HG03354 (cell line): ENCODE results near the gene KLK13.

Source experiments
- ATAC-seq: cut with Tn5 transposase; IDR thresholded peaks from one replicate; pipeline ENCODE4 v1.9.1; 2021; ENCODE audit warnings: mild to moderate bottlenecking; ENCODE audit not compliant: unreplicated experiment, poor library complexity, severe bottlenecking

Gene KLK13

DNA sequence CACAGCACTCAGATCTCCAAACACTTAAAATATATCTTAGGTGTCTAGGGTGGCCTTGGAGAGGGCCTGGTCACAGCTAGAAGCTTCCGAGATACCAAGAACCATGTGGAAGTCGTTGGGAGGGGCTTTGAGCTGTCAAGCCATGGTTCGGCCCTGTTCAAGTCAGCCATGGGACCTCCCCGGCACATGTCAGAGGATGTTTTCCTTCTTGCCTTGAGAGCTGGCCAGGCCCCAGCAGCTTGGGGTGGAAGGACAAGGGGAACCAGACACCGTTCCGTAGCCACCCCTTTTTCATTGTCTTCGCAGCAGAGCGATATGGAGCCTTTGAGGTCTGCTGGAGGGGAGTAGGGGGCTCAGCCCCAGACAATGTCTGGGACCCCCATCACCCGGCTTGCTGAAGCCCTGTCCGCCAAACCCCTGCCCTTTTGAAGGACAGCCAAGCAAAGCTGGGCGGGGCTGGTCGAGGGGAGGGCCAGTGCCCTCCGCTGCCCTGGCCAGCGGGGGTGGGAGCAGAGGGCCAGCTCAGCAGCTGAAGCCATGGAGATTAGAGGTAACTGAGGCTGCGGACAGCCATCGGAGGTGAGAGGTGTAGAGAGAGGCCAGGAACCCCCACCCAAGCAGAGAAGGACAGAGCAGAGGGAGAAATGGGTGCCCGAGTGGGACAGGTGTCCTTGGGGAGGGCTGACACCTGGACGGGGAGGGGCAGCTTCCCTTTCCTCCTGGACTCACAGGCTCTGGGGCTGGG, 38.9 kb downstream of the KLK13 start:
- no peak for ATAC-seq

DNA sequence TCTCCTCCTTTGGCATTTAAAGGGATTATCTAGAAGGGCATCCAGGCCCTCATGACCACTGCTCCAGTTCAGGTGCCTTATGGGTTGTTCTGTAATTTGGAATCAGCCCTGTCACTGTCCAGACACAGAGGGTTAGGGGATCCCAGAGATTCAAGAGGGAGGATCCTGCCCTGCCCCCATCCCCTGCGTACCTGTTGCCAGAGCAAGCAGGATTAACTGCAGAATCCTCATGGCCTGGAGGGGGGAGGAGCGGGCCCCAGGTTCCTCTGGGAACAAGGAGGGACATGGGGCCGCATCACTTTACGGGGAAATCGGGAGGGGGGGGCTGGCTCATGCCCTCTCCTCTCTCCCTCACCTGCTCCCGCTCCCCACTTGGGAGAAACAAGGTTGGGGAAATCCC, 39.5 kb downstream of the KLK13 start:
- ATAC-seq: no peak

DNA sequence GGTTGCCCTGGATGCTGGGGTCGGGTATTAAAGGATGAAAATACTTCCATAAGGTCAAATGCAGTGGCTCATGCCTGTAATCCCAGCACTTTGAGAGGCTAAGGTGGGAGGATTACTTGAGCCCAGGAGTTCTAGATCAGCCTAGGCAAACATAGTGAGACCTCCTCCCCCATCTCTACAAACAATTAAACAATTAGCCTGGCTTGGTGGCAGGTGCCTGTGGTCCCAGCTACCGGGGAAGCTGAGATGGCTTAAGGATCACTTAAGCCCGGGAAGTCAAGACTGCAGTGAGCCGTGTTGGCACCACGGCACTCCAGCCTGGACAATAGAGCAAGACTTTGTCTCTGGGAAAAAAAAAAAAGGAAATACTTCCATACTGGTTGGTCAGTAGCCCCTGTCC, 40.0 kb downstream of the KLK13 start:
- no peak for ATAC-seq

DNA sequence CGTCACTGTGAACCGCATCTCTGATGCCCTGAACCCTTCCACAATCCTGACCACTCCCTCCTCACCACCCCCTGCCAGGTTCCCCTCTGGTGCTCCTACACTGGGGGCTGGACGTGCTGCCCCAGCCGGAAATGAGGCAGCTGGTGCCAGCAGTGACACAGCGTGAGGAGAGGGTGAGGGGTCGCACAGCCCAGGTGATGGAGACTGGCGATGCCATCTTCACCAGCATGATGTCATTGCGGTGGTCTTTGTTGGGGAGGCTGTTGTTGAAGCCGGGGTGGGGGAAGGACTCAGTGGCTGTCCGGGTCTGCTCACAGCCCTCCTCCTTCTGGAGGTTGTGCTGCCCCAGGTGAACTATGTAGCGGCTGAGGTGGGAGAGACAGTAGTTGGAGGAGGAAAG, 40.9 kb downstream of the KLK13 start:
- ATAC-seq: no peak

DNA sequence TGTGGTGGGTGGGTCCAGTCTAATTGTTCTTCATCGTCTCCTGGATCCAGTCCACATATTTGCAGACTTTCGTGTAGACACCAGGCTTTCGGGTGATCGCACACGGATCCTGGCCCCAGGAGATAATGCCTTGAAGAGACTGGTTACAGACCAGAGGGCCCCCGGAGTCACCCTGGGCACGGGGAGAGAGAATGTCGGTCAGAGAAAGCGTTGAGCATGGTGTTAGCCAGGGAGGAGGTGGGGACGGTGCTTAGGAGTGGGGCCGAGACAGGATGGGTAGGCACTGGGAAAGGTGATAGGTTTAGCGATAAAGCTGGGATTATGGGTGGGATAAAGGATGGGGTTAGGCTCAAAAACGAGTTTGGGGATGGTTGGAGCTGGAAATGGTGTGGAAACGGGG, 42.4 kb downstream of the KLK13 start:
- ATAC-seq: no peak

DNA sequence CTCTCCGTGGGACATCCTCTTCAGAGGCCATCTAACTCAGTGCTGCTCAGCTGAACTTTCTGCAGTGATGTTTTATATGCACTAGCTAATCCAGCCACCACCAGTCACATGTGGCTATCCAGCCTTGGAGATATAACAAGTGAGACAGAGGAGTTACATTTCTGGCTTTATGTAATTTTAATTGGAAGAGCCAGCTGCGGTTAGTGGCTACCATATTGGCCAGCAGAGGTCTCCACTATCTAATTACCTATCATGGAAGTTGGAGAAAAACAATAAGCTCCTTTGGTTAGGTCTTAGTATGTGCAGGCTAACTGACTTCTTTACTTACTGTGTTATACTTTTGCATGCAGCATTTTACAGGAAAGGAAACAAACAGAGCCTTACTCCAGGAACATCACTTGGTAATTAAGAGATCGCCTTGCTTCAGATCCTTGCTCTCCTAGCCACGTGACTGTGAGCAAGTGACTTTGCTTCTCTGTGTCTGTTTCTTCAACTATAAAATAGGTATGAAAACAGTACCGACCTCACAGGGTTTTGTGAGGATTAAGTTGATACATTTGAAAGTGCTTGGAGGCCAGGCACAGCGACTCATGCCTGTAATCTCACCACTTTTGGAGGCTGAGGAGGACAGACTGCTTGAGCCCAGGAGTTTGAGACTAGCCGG, 43.8 kb downstream of the KLK13 start:
- ATAC-seq: no peak

DNA sequence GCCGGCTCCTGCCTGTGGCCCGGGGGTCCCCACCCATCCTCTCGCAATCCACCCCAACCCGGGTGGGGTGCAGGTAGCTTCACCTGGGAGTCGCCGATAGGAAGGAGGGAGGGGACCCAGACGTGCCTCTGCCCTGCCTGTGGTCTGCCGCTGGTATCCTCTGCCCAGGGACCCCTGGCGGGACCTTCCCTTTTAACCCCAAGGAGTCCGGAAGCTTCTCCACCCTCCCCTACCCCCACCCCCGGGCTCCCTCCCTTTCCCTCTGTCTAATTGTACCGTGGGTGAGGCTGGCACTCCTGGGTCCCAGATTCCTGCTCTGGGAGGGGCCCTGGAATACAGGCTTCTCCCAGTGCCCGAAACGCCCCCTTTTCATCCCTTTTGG, 45.4 kb downstream of the KLK13 start, which contains the start of gene KLK10:
KLK10 (minus strand) TSS at position 166 of the 382 bp plus-strand sequence. CDS start 579 bp downstream, outside the sequence.
- no peak for ATAC-seq

DNA sequence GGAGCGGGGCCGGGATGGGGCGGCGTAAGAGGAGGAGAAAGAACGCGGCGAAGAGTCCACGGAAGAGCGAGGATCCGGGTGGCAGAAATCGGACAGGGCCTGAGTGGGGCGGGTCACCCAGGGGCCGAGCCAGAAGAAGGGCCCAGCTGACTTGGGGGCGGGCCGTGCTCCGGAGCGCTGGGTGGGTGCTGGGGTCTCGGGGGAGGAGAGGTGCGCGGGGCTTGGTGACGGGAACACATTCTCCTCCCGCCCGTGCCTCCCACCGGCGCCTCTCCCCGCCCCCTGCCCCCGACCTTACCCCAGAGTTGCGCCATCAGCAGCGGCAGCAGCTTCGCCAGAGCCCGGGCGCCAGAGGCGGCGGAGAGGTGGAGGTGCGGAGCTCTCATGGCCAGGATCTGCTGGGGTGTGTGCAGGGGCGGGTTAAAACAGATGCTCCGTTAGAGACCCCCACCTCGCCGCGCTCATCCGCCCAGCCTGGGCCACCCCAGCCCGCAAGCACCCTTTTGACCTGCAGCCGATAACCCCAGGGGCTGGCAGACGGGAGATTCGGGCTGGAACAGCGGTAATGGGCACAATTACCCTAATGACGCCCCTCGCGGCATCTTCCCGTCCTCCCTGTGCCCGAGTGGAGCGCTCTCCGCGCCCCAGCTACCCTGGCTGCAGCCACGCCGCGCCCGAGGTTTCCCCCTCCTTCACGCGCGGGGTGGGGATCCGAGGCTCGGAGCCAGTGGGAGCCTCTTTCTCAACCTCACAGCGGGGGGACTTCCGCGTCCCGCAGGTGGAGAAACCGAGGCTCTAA, 45.9 kb downstream of the KLK13 start:
- no peak for ATAC-seq

DNA sequence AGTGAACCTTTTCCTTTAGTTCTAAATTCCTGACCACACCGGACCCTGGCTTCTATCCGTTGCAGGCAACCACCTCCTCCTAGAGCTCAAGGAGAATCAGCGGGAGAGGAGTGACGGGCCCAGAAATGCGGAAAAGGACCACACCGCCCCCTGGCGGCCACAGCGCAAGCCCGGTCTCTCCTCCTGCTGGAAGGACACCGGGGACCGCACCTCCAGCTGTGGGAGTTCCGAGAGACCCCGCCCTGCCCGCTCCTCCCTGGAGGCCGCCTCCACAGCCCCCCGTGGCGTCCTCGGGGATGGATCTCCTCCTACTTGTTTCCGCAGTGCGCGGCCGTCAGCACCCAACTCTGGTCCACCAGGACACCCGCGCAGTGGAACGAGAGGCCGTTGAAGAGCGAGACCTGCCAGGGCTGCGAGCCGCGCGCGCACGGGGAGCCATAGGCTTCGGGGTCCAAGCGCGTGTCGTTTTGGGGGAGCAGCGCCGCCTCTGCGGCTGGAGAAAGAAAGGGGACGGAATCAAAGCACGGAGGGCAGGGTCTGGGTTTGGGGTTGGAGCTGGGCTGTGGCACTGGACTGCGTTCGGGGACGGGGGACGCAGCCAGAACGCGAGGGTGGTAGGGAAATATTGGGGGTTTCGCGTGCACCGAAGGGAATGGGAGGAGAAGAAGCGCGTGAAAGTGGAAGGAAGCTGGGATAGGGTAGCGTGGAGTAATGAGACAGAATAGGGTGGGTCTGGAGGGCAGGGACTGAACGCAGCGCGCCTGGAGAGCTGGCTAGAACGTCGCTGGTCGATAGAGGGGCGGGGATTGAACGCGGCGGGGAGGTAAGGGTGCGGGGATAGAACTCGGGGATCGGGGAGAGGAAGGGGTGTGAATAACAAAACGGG, 47.9 kb downstream of the KLK13 start:
- no peak for ATAC-seq

DNA sequence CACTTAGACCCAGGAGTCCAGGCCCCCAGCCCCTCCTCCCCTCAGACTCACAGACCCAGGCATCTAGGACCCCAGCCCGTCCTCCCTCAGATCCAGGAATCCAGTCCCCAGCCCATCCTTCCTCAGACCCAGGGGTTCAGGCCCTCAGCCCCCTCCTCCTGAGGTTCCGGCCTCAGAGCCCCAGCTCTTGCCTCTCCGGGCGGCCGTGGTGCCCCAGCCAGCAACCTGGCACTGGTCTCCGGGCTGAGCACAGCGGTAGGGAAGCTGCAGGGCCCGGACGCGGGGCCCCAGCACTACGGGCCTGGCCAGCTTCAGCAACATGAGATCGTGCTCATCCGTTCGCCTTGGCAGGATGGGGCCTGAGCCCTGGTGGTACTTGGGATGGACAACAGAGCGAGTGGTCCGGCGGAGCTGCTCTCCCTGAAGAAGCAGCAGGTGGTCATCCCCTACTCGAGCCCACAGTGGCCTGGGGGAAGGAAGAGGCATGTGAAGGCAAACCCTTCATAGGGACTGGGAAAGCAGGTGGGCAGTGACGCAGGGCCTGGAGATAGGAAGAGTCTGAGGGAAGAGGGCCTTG, 49.1 kb downstream of the KLK13 start:
- ATAC-seq: no peak

DNA sequence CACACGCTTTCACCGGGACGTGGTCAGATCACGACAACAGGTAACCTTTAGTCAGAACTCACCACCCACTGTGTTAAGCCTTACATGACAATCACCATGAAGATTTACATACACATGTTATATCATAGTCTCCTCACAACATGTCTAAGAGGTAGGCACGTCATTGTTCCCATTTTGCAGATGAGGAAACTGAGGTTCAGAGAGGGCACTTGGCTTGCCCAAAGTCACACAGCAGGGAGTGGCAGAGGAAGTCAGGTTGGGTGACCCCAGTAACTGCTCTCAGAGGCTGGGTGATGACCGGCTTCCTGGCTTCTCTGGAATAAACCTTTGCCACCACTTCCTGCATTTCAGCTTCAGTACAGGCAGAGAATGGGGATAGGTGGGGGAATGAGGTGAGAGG, 50.6 kb downstream of the KLK13 start:
- ATAC-seq: no peak

DNA sequence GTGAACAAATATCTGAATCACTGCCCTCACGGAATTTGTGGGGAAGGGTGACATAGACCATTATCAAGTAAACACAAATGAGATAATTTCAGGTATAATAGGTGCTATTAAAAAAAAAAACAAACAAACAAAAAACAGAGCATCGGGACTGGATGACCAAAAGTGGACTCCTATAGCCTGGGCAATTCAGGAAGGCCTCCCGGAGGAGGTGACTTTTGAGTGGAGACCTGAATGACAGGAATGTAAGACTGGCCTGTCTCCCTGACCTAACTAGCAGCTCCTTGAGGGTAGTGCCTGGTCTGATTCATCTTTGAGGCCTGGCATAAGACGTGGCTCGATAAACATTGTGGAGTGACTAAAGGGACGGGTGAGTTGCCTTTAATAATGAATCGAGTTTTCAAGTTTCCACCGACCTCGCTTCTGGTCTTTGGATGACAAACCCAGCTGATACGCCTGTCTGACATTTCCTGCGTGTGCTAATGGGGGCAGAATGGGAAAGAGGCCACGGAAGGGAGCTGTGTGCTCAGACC, 52.2 kb downstream of the KLK13 start:
- ATAC-seq: no peak

DNA sequence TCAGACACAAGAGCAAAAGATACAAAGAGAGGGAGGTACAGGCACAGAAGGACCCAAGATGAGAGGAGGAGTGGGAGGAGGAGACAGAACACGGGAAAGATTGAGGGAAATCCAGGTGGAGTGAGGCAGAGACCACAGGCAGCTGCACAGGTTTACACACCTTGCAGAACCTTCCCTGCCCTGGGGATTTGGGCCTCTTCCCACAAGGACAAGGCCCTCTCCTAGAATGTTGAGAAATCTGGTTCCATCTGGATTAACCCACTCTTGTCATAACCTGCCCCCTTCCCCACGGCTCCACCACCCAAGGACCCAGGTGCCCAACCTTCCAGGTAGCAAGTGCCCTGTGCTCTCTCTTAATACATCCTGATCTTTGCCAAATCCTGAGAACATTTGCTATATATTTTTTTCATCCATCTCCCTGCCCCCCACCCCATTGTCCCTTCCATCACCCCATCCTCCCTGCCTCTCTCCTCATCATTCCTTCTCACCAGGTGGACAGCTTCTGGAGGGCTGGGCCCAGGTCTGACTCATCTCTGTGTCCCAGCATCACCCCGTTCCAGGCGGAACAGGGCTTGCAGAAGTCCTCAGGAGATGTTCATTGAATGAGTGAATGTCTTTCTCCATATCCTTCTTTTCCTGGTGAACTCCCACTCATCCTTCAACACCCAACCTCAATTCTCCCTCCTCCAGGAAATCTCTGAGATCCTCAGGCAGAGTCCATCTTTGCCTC, 54.7 kb downstream of the KLK13 start:
- no peak for ATAC-seq

DNA sequence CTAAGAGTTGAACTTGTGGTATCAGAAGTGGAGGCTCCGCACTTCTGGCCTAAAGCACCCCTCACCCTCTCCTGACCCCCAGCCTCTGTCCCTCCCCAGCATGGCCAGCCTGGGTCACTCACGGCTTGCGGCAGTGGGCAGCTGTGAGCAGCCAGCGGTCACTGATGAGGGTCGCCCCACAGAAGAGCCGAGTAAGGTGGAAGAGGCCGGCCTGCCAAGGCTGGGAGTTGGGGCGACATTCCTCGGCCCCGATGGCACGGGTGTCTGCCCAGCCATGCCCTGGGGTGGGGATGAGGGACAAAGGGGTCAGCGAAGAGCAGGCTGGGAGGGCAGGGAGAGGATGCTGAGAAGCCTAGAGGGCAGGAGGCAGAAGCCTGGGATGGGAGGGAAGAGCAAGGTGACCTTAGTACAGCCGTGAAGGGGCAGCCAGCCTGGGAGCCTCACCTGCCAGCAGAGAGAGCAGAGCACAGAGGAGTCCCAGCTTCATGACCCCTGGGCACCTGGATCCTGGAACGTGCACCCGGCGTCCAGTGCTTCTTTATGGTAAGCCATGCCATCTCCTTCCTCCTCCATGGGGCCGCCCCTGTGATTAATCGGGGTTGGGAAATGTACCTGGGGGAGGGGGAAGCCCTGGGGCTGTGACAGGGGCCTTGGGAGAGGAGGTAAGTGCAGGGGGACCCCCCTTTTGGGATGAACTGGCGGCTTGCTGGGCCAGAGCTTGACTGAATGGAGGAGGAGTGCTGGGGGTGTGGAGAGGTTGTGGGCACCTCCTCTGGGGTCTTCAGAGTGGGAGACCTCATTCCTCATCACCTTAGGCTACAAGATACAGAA, 55.6 kb downstream of the KLK13 start:
- no peak for ATAC-seq

DNA sequence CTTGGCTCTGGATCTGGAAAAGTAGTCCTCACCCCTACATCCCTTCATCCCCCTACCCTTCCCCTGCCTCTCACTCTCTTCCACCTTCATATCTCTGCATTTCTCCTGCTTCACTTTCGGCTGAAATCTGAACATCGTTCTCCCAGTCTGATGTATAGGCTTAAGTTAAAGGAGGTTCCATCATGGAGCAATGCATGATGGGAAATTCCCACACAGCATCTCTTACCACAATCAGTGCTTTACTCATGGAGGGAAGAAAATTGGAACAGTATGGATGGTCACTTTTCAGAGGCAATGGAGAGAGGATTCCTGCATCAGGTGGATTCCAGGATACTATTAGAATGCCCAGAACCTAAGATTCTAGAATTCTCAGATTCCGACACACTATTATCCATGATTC, 57.4 kb downstream of the KLK13 start:
- ATAC-seq: no peak

DNA sequence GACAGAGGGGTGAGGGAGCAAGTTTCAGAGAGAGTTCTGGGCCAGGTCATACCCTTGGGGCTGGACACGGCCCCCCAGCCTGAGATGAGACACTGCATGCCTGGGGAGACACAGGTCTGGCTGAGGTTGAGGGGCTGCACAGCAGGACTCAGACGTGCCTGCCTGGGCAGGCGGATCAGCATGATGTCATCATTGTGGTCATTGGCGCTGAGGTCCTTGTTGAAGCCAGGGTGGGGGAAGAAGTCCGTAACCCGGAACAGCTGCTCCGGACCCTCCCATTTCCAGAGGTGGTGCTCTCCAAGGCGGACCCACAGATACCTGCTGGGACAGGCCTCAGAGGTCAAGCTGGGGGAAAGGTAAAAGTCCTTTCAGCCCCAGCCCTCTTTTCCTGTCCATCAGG, 58.5 kb downstream of the KLK13 start:
- no peak for ATAC-seq
